Gastrocnemius medialis (tissue), 4 donors: ENCODE results near the gene USP6NL. TPM values are rescaled to one million over a fixed set of nuclear protein-coding genes. Genes with fewer than 3 reads are reported as not detected.

Experiments used
- ATAC-seq, 2 donors: fragments of 150-250 bp; one replicate each; pipeline ENCODE4 v1.9.1; 2016
- DNase-seq, 2 donors: peaks; one replicate each; pipeline ENCODE4 v3.0.0-alpha.2; 2019
- H3K27ac ChIP-seq, 4 donors: fragments of 200-600 bp; sonication (generic); 1 replicate in 1 of 4; 2 replicates in 3 of 4; pipeline ENCODE4 v1.5.1; 2016 to 2018; ENCODE audit warnings: mild to moderate bottlenecking in 2 of 4, moderate library complexity in 1 of 4
- H3K27me3 ChIP-seq, 3 donors: fragments of 200-600 bp; sonication (generic) in 2 of 3; 1 replicate in 1 of 3; 2 replicates in 2 of 3; pipeline versions ENCODE4 v1.5.1 to v1.6.0; 2016 to 2019; ENCODE audit warnings: mild to moderate bottlenecking in 1 of 3, moderate library complexity in 1 of 3
- H3K36me3 ChIP-seq, 2 donors: fragments of 200-600 bp; sonication (generic) in 1 of 2; one replicate each; pipeline ENCODE4 v1.5.1; 2017 to 2018
- H3K4me1 ChIP-seq, 2 donors: fragments of 200-600 bp; sonication (generic) in 1 of 2; one replicate each; pipeline ENCODE4 v1.5.1; 2016 to 2017; ENCODE audit warnings: mild to moderate bottlenecking in 2 of 2
- H3K4me3 ChIP-seq, 4 donors: fragments of 200-600 bp; sonication (generic) in 3 of 4; 1 replicate in 1 of 4; 2 replicates in 3 of 4; pipeline ENCODE4 v1.5.1; 2016 to 2019; ENCODE audit warnings: mild to moderate bottlenecking in 2 of 4
- H3K9me3 ChIP-seq, 3 donors: fragments of 200-600 bp; sonication (generic) in 2 of 3; 1 replicate in 1 of 3; 2 replicates in 2 of 3; pipeline ENCODE4 v1.5.1; 2016 to 2019
- POLR2A ChIP-seq, 2 donors: fragments of 450-650 bp; IDR thresholded peaks; one replicate each; pipeline ENCODE4 v1.6.1; 2017; ENCODE audit warnings: antibody characterized with exemption in 2 of 2, mild to moderate bottlenecking in 2 of 2, moderate library complexity in 2 of 2
- in situ Hi-C, 4 donors: fragments of 200-750 bp; cut with MboI; loops; one replicate each; pipeline versions ENCODE4 v1.15.0 to v1.8.0; 2017; ENCODE audit warnings: low sequenced_read_pairs in 4 of 4
- intact Hi-C: fragments of 100-400 bp; cut with DNase I; formaldehyde crosslinking; loops from one replicate; pipeline ENCODE4 v1.15.1; 2023; ENCODE audit warnings: low total_unique reads
- total RNA-seq, 4 donors: library from RNA; depleted of rRNA; stranded (reverse); fragments of >200 nt; gene quantifications; one replicate each; pipeline versions ENCODE4 v1.1.0 to v1.2.3, GENCODE V29; 2016
- TF ChIP-seq, protein P1 (sequence below), 5 experiments: fragments of 450-650 bp in 3 of 5; fragments of 200-600 bp in 2 of 5; sonication (generic) in 2 of 5; IDR thresholded peaks in 4 of 5; conservative IDR thresholded peaks in 1 of 5; 1 replicate in 4 of 5; 2 replicates in 1 of 5; pipeline ENCODE4 v1.5.1; 2016 to 2019; ENCODE audit warnings: antibody characterized with exemption in 5 of 5, mild to moderate bottlenecking in 3 of 5, moderate library complexity in 3 of 5

USP6NL gene
- total RNA-seq, 4 donors from 2014 or later: 5.6 to 6.2 (median 5.9) TPM

DNA sequence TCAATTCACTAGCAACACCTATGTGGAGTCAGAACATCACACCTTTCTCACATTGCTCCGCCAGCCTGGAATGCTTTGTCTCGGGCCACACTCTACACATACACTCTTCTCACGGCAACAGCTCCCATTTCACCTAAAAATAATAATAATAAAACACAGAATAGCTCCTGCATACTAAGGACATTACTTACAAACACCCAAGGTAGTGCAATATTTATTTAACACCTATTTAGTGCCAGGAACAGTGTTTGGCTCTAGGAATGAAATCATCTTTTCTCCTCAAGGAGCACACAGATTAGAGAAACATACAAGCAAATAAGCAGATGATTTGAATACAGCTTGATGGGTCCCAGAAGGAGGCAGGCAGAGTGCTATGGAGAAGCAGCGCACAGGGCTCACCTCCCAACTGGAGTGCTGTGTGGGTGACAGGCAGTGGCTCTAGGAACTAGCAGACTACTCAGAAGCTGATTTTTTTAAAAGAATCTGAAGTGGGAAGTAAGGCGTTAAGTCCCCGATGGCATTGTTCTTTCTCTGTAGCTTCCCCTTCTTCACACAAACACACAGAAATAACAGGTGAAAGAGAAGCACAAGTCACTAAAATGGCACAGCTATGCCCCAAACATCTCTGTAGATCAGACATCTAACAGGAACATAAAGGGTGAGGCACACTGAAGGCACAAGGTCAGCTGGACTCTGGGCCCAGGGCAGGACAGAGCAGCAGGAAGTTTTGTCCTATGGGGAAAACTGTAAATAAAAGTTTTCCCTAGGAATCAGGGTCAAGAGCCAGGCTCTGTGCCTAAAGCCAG lies 16.7 kb downstream of the USP6NL start:
- ATAC-seq (no peak), DNase-seq (no peak)
- in situ Hi-C loops (no loop called here), intact Hi-C loops (no loop called here)
- Histone ChIP-seq H3K27me3 (no peaks in the 10 kb centered on the region), H3K4me1 (no peaks in the 10 kb centered on the region), H3K36me3 (no peaks in the 10 kb centered on the region), H3K4me3 (no peak overlapping the region), H3K9me3 (no peaks in the 10 kb centered on the region), H3K27ac (no peak overlapping the region)
- TF ChIP-seq, protein P1, sequence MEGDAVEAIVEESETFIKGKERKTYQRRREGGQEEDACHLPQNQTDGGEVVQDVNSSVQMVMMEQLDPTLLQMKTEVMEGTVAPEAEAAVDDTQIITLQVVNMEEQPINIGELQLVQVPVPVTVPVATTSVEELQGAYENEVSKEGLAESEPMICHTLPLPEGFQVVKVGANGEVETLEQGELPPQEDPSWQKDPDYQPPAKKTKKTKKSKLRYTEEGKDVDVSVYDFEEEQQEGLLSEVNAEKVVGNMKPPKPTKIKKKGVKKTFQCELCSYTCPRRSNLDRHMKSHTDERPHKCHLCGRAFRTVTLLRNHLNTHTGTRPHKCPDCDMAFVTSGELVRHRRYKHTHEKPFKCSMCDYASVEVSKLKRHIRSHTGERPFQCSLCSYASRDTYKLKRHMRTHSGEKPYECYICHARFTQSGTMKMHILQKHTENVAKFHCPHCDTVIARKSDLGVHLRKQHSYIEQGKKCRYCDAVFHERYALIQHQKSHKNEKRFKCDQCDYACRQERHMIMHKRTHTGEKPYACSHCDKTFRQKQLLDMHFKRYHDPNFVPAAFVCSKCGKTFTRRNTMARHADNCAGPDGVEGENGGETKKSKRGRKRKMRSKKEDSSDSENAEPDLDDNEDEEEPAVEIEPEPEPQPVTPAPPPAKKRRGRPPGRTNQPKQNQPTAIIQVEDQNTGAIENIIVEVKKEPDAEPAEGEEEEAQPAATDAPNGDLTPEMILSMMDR (IDR thresholded peaks at IDR 0.05 in 4 of 5, conservative IDR thresholded peaks at IDR 0.05 in 1 of 5): no peak
- no peak for TF ChIP-seq POLR2A (IDR thresholded peaks at IDR 0.05)

DNA sequence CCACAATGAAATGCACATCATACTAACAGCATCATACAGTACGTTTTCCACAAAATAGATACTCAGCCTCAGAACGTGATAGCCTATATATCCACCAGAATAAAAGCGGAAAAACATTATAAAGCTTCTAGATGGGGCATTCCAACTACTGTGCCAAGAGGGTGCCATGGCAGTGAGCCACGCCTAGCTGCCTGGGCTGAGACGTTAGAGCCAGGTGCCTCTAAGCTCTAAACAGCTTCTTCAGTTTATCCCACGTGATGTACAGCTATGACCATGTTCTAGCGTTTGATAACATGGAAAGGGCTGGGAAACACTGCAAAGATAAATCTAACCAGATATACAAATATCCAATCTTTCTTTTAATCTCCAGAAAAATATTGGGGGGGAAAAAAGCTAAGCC lies 17.8 kb downstream of the USP6NL start:
- ATAC-seq: no peak
- no peak overlapping the region for H3K27ac ChIP-seq
- no peaks in the 10 kb centered on the region for H3K27me3 ChIP-seq
- no peak for TF ChIP-seq POLR2A (IDR thresholded peaks at IDR 0.05)
- TF ChIP-seq, protein P1 (IDR thresholded peaks at IDR 0.05 in 4 of 5, conservative IDR thresholded peaks at IDR 0.05 in 1 of 5): no peak
- no peaks in the 10 kb centered on the region for H3K36me3 ChIP-seq
- DNase-seq: no peak
- intact Hi-C loops: no loop called here
- no peaks in the 10 kb centered on the region for H3K9me3 ChIP-seq
- H3K4me1 ChIP-seq: no peaks in the 10 kb centered on the region
- no peak overlapping the region for H3K4me3 ChIP-seq
- in situ Hi-C loops: no loop called here

DNA sequence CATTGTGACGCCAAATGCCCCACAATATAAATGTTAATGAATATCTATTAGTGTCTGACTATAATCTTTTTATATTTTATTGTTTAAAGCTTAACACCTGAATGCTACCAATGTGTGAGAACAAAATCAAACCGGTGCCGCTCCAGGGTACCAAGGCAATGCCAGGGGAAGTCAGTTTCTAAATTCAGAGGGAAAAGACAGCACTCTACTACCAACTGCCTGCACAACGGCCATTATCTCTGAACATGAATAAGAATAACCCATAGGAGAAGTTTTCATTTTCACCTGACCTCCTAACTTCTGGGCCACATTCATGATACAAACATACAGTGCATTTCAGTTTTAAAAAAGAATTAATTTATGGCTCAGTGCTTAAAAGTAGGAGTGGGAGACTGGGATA lies 21.7 kb downstream of the USP6NL start:
- Histone ChIP-seq H3K36me3 (no peaks in the 10 kb centered on the region), H3K4me1 (peaks cover 0 to 3% of the 10 kb centered on the region in 2 donors), H3K27me3 (no peaks in the 10 kb centered on the region), H3K27ac (no peak overlapping the region), H3K4me3 (no peak overlapping the region), H3K9me3 (no peaks in the 10 kb centered on the region)
- ATAC-seq (no peak), DNase-seq (no peak)
- intact Hi-C loops (no loop called here), in situ Hi-C loops (no loop called here)
- TF ChIP-seq, protein P1 (IDR thresholded peaks at IDR 0.05 in 4 of 5, conservative IDR thresholded peaks at IDR 0.05 in 1 of 5): no peak
- no peak for TF ChIP-seq POLR2A (IDR thresholded peaks at IDR 0.05)

DNA sequence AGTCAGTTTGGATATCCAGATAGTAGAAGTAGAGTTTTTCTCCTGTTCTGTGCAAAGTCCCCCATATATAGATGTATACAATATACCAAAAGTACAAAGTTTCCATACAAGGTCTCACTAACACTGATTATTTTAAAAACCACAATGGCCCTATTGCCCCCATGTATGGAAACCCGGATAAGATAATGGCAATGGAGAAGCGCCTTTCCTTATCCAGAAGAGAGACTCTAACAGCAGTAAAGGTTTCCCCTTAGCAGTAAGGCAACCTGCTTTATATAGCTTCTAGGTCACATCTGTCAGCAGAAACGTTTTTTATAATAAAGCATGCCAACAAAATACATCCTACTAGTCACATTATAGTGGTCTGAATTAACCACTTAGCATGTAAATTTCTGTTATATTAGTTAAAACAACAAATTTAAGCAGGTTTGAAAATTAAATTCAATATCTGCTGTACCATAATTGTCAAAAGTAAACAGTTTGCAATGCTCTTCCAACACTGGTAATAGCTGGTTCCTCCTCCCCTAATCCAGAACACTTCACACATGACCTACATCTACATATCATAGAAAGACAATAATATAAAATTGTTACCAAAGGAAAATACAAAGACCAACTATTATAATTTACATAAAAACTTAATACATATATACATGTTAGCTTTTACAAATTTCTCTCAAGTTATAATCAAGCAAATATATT lies 22.4 kb downstream of the USP6NL start:
- no peaks in the 10 kb centered on the region for H3K27me3 ChIP-seq
- DNase-seq (no peak), ATAC-seq (no peak)
- in situ Hi-C loops: no loop called here
- H3K36me3 ChIP-seq: no peaks in the 10 kb centered on the region
- no peak overlapping the region for H3K27ac ChIP-seq
- H3K4me1 ChIP-seq: peaks cover 0 to 3% of the 10 kb centered on the region in 2 donors
- H3K4me3 ChIP-seq: no peak overlapping the region
- no peak for TF ChIP-seq POLR2A (IDR thresholded peaks at IDR 0.05)
- TF ChIP-seq, protein P1 (IDR thresholded peaks at IDR 0.05 in 4 of 5, conservative IDR thresholded peaks at IDR 0.05 in 1 of 5): no peak
- intact Hi-C loops: no loop called here
- H3K9me3 ChIP-seq: no peaks in the 10 kb centered on the region
